ENCODE measurements around the gene OR6C70. TPM values are rescaled to one million over a fixed set of nuclear protein-coding genes. Genes with fewer than 3 reads are reported as not detected.
"Not testable (repeated sequence)": the region's sequence is repeated elsewhere in the genome, so short reads cannot be mapped to it uniquely, and the experiment has no call there.

OR6C70 gene
- total and polyA plus RNA-seq, 2 donors (not counting 3 experiments of a cell fraction or from before 2014, with no cell fraction given), result not detected

DNA sequence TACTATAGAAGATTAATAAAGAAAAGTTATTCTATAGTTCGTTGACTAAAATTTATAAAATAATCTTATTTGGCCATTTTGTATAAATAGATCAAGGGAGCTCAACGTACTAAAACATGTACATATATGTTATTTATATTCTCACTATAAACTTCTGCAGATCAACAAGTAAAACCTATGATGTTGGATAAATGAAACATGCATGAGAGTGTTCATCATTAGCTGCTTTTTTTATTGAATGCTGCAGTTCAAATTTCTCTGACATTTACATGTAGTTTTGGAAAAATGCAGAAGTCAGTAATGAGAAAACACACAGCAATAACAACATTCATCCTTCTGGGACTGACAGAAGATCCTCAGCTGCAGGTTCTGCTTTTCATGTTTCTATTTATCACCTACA is 22.1 kb upstream of the OR6C70 start, which contains the start of gene OR6C68:
Gene OR6C68 (plus strand): TSS at position 301 of the 400 bp plus-strand sequence. CDS start 0 bp downstream, at position 301.
- H4K20me1 ChIP-seq (replicated peaks; ENCODE audit: control insufficient read depth, extremely low read depth, insufficient read depth, low read length), result no peaks in the 10 kb centered on the region
- dilution Hi-C loops (cut with MboI; ENCODE audit: extremely low pct_ligation_motif_present, low sequenced_read_pairs) (no loop called here), intact Hi-C loops (cut with micrococcal nuclease) (no loop called here)
- no peaks in the 10 kb centered on the region for H3K79me2 ChIP-seq (ENCODE audit: control insufficient read depth, insufficient read depth, low read length)
- DNase-seq (ENCODE audit: low read depth, low spot score) (no peak), FAIRE-seq (peak; percentile 40)
- no peaks in the 10 kb centered on the region for H3K9me1 ChIP-seq (replicated peaks; ENCODE audit: control insufficient read depth, extremely low read depth, insufficient read depth, low read length)
- no peak within 1 kb of the TSS for H3K4me3 ChIP-seq (replicated peaks in 1 of 3; ENCODE audit: insufficient read depth in 1 of 3, low read depth in 1 of 3, low read length in 3 of 3)
- H3K9me3 ChIP-seq (replicated peaks; ENCODE audit: control insufficient read depth, insufficient read depth, low read length), result no peaks in the 10 kb centered on the region
- TF ChIP-seq MAX (IDR thresholded peaks at IDR 0.05; ENCODE audit: insufficient read depth, insufficient read length) (no peak), FOS (IDR thresholded peaks at IDR 0.05; ENCODE audit: borderline replicate concordance, insufficient read depth, low read length) (no peak), POLR2AphosphoS5 (IDR thresholded peaks at IDR 0.05; ENCODE audit: insufficient read depth, low read depth, low read length) (no peak), CTCF (IDR thresholded peaks at IDR 0.05; ENCODE audit: extremely low read depth in 1 of 2, insufficient read depth in 1 of 2, low read depth in 1 of 2, low read length in 2 of 2) (no peak), GATA2 (IDR thresholded peaks at IDR 0.05; ENCODE audit: insufficient read depth, insufficient read length, low read depth, low read length) (no peak), EZH2 (IDR thresholded peaks at IDR 0.05; ENCODE audit: borderline replicate concordance, low read depth, low read length, severe bottlenecking) (no peak), POLR2A (IDR thresholded peaks at IDR 0.05; ENCODE audit: low read depth, low read length) (no peak), MYC (IDR thresholded peaks at IDR 0.05; ENCODE audit: low read depth, low read length) (no peak), JUN (IDR thresholded peaks at IDR 0.05; ENCODE audit: borderline replicate concordance, insufficient read depth, insufficient read length, low read depth) (no peak)
- no TSS peak for BruUV-seq (replicated peaks)
- no peaks in the 10 kb centered on the region for H3K4me1 ChIP-seq (ENCODE audit: control insufficient read depth, extremely low read depth, insufficient read depth, low read length)
- ChIA-PET POLR2A (no interaction called here), CTCF (interaction anchor here (0.7 to 1.2 kb wide), 2 partner anchors 19 to 94 kb away, joined by 3 to 4 read pairs; no protein-coding TSS in a partner anchor)
- H3K4me2 ChIP-seq (ENCODE audit: insufficient read depth, low read length), result no peak within 1 kb of the TSS
- no peaks in the 10 kb centered on the region for H3K27me3 ChIP-seq (ENCODE audit: control insufficient read depth in 2 of 2, insufficient read depth in 2 of 2, low read length in 2 of 2)
- no peak within 1 kb of the TSS for H2AFZ ChIP-seq (ENCODE audit: low read depth, low read length)
- no peak within 1 kb of the TSS for H3K9ac ChIP-seq (replicated peaks; ENCODE audit: extremely low read depth, insufficient read depth, low read length)
- H3K27ac ChIP-seq (ENCODE audit: insufficient read depth, low read depth, low read length), result no peak within 1 kb of the TSS
- no peaks in the 10 kb centered on the region for H3K36me3 ChIP-seq (ENCODE audit: control insufficient read depth in 2 of 2, extremely low read depth in 1 of 2, insufficient read depth in 2 of 2, low read length in 2 of 2)

- H3K79me2 ChIP-seq (ENCODE audit: control insufficient read depth, insufficient read depth, low read length); DNase-seq (ENCODE audit: low read depth, low spot score); intact Hi-C loops (cut with micrococcal nuclease); H3K27ac ChIP-seq (ENCODE audit: insufficient read depth, low read depth, low read length); H3K9ac ChIP-seq (replicated peaks; ENCODE audit: extremely low read depth, insufficient read depth, low read length); H3K4me2 ChIP-seq (ENCODE audit: insufficient read depth, low read length); POLR2A ChIA-PET; BruUV-seq (replicated peaks); FAIRE-seq; H2AFZ ChIP-seq (ENCODE audit: low read depth, low read length); H3K4me3 ChIP-seq (replicated peaks in 1 of 3; ENCODE audit: insufficient read depth in 1 of 3, low read depth in 1 of 3, low read length in 3 of 3); H3K9me3 ChIP-seq (replicated peaks; ENCODE audit: control insufficient read depth, insufficient read depth, low read length); H3K36me3 ChIP-seq (ENCODE audit: control insufficient read depth in 2 of 2, extremely low read depth in 1 of 2, insufficient read depth in 2 of 2, low read length in 2 of 2); H3K9me1 ChIP-seq (replicated peaks; ENCODE audit: control insufficient read depth, extremely low read depth, insufficient read depth, low read length); dilution Hi-C loops (cut with MboI; ENCODE audit: extremely low pct_ligation_motif_present, low sequenced_read_pairs); H3K4me1 ChIP-seq (ENCODE audit: control insufficient read depth, extremely low read depth, insufficient read depth, low read length); H4K20me1 ChIP-seq (replicated peaks; ENCODE audit: control insufficient read depth, extremely low read depth, insufficient read depth, low read length); H3K27me3 ChIP-seq (ENCODE audit: control insufficient read depth in 2 of 2, insufficient read depth in 2 of 2, low read length in 2 of 2); CTCF ChIA-PET: not testable (repeated sequence)
Observed at GRCh38 chr12:55484284-55484683, 14.3 kb upstream of the OR6C70 start.

- H3K36me3 ChIP-seq (ENCODE audit: control insufficient read depth in 2 of 2, extremely low read depth in 1 of 2, insufficient read depth in 2 of 2, low read length in 2 of 2); H3K27me3 ChIP-seq (ENCODE audit: control insufficient read depth in 2 of 2, insufficient read depth in 2 of 2, low read length in 2 of 2); H4K20me1 ChIP-seq (replicated peaks; ENCODE audit: control insufficient read depth, extremely low read depth, insufficient read depth, low read length); H3K79me2 ChIP-seq (ENCODE audit: control insufficient read depth, insufficient read depth, low read length); H3K9ac ChIP-seq (replicated peaks; ENCODE audit: extremely low read depth, insufficient read depth, low read length); H3K9me1 ChIP-seq (replicated peaks; ENCODE audit: control insufficient read depth, extremely low read depth, insufficient read depth, low read length); H2AFZ ChIP-seq (ENCODE audit: low read depth, low read length); BruUV-seq (replicated peaks); FAIRE-seq; H3K4me1 ChIP-seq (ENCODE audit: control insufficient read depth, extremely low read depth, insufficient read depth, low read length); intact Hi-C loops (cut with micrococcal nuclease); H3K4me3 ChIP-seq (replicated peaks in 1 of 3; ENCODE audit: insufficient read depth in 1 of 3, low read depth in 1 of 3, low read length in 3 of 3); H3K27ac ChIP-seq (ENCODE audit: insufficient read depth, low read depth, low read length); H3K9me3 ChIP-seq (replicated peaks; ENCODE audit: control insufficient read depth, insufficient read depth, low read length); CTCF ChIA-PET; POLR2A ChIA-PET; H3K4me2 ChIP-seq (ENCODE audit: insufficient read depth, low read length); DNase-seq (ENCODE audit: low read depth, low spot score); dilution Hi-C loops (cut with MboI; ENCODE audit: extremely low pct_ligation_motif_present, low sequenced_read_pairs): not testable (repeated sequence)
Observed at GRCh38 chr12:55479136-55479535, 9.2 kb upstream of the OR6C70 start.

Measured in endothelial cell of umbilical vein (primary cell).